HG03378 (cell line): ENCODE results near the gene ACTR6.
A peak's percentile ranks its signal among the peaks of the same experiment; 100 is the strongest.

Experiments
- ATAC-seq: cut with Tn5 transposase; IDR thresholded peaks from one replicate; pipeline ENCODE4 v1.9.1; 2021; ENCODE audit warnings: mild to moderate bottlenecking, moderate library complexity; ENCODE audit not compliant: unreplicated experiment

Gene ACTR6

DNA sequence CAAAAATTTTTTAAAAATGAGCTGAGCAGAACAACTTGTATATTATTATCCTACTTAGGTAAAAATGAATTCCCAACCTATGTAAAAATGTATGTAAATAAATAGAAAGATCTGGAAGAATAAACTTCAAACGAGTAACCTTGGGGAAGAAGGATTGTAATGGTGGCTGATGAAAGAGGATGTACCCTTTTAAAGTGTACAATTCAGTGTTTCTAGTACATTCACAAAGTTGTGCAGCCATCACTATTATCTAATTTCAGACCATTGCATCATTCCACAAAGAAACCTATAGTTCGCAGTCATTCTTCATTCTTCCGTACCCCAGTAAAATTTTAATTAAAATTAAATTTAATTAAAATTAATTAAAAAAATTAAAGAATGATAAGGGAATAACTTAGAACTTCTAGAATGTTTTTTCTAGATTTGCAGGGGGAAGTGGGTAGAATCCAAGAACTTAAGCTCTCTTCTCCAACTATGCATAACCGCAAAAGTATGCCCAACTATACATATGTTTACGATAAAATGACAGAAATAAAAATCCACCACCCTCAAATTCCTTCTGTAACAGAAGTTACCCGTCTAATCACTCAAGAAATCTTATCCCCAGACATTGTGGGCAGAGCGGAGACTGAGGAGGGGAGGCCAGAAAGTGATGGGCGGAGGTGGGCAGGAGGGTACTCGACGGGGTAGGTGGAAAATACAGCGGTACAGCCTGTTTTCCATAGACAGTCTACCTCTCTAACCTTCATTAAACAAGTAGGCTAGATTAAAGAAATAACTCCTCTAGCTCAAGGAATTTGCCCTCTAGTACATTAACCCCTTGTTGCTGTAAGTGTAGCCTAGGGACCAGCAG is 65.3 kb downstream of the ACTR6 start:
- ATAC-seq: peak; percentile 22

- ATAC-seq: peak; percentile 85
Measured at GRCh38 chr12:100266585-100266834, 65.9 kb downstream of the ACTR6 start.

- peak; percentile 92 for ATAC-seq
Measured at GRCh38 chr12:100266835-100267602, 66.4 kb downstream of the ACTR6 start, which contains the start of the genes DEPDC4 and SCYL2. DEPDC4 (minus strand) TSS chr12:100267079; CDS start chr12:100267076, 3 bp downstream. SCYL2 (plus strand) TSS chr12:100267177; CDS start chr12:100282971, 15,794 bp downstream.

DNA sequence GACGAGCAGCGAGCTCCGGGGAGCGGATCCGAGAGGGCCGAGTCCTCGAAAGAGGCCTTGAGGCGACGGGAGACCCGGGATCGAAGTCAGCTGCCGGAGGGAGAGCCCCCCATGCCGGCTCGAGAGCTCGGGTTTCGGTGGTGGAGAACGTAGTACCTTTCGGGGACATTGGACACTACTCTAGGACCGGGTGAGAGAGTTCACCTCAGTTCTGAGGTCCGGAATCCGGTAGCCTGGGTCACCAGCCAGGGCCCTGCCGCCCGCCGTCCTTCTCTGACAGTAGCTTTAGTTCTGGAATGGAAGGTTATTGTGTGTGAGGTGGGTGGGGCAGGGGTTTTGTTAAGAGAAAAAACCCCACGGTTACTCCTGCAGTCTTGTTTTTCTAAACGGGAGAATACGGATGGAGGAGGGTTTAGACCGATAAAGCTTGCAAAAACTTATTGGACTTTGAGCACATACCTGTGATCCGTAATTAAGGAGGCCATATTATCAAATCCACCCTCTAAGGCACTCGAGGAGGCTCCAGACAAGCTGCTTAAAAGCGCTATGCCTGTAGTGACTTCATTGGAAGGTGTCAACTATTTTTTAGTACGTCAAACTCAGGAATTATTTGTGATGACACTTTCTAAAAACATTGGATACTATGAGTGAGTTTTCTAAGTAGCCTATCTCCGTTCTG is 67.1 kb downstream of the ACTR6 start:
- peak; percentile 5 for ATAC-seq

- ATAC-seq: no peak
Measured at GRCh38 chr12:100268835-100269564, 68.4 kb downstream of the ACTR6 start.

GRCh38 chr12:100273782-100274181 is 73.2 kb downstream of the ACTR6 start:
- no peak for ATAC-seq
